ENCODE data around the gene NDC1. TPM values are rescaled to one million over a fixed set of nuclear protein-coding genes. Genes with fewer than 3 reads are reported as not detected.
"Not testable (repeated sequence)": the region's sequence is repeated elsewhere in the genome, so short reads cannot be mapped to it uniquely, and the experiment has no call there.

Gene NDC1
- total and polyA plus RNA-seq, 2 of the 4 experiments (the other 2 are of a cell fraction) = 11.8 to 33.9 TPM

DNA sequence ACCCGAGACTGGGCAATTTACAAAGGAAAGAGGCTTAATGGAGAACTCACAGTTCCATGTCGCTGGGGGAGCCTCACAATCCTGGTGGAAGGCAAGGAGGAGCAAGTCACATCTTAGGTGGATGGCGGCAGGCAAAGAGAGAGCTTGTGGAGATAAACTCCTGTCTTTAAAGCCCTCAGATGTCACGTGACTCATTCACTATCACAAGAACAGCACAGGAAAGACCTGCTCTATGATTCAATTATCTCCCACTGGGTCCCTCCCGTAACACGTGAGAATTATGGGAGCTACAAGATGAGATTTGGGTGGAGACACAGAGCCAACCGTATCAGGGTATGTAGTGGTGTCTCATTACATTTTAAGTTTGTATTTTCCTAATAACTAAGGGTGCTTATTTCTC lies 77.6 kb downstream of the NDC1 start:
- in situ Hi-C loops (cut with MboI; ENCODE audit: low sequenced_read_pairs); H4K8ac ChIP-seq (ENCODE audit: low read depth in 2 of 2, low read length in 2 of 2); H4K91ac ChIP-seq (ENCODE audit: insufficient read depth, low read depth, low read length); dilution Hi-C loops (cut with HindIII; ENCODE audit: low sequenced_read_pairs, unreplicated experiment); H2BK15ac ChIP-seq (ENCODE audit: low read depth, low read length); H3K4me1 ChIP-seq (ENCODE audit: control insufficient read depth, insufficient read depth, low read length); POLR2A ChIA-PET (ENCODE audit: unreplicated experiment); ATAC-seq (ENCODE audit: low read depth); H3K9me3 ChIP-seq (ENCODE audit: control insufficient read depth, insufficient read depth, low read length); H2AK9ac ChIP-seq (replicated peaks; ENCODE audit: low read depth, low read length, poor library complexity); H3K4me2 ChIP-seq (ENCODE audit: low read depth, low read length); H3K9ac ChIP-seq (ENCODE audit: low read depth, low read length); H3K9me1 ChIP-seq (ENCODE audit: insufficient read depth, low read length); DNase-seq; H2BK120ac ChIP-seq (ENCODE audit: low read depth, low read length); H2BK20ac ChIP-seq (ENCODE audit: low read depth, low read length); H4K20me1 ChIP-seq (ENCODE audit: insufficient read depth, low read length); H2BK5ac ChIP-seq (ENCODE audit: low read depth, low read length, poor library complexity, severe bottlenecking); H3K79me1 ChIP-seq (ENCODE audit: low read depth in 1 of 2, low read length in 2 of 2); H3K27me3 ChIP-seq (ENCODE audit: control insufficient read depth, insufficient read depth, low read length); intact Hi-C loops (cut with micrococcal nuclease); H2AK5ac ChIP-seq (ENCODE audit: low read depth, low read length); H3K27ac ChIP-seq (ENCODE audit: insufficient read depth, low read length); H3K23ac ChIP-seq (ENCODE audit: low read depth, low read length); H3K4ac ChIP-seq (ENCODE audit: low read depth, low read length); H3K4me3 ChIP-seq (ENCODE audit: insufficient read depth, low read depth, low read length); H3K18ac ChIP-seq (ENCODE audit: low read depth, low read length); H3K56ac ChIP-seq (ENCODE audit: extremely low read depth, insufficient read depth, low read length); H3K36me3 ChIP-seq (ENCODE audit: control insufficient read depth, insufficient read depth, low read length); H2AFZ ChIP-seq (replicated peaks; ENCODE audit: low read length, poor library complexity); H3K14ac ChIP-seq (replicated peaks; ENCODE audit: low read depth, low read length); BruUV-seq (replicated peaks); H4K5ac ChIP-seq (ENCODE audit: low read depth, low read length): not testable (repeated sequence)
- CTCF ChIA-PET = interaction anchor here (1.4 kb wide), 1 partner anchor 43 kb away, joined by 4 read pairs; no protein-coding TSS in a partner anchor
- WGBS, 2 experiments (ENCODE audit: extremely low coverage in 2 of 2, insufficient read length in 1 of 2) = 80% methylated on average over 1 of the region's 7 CpGs; no CpG with 5 or more reads in 1 of the 2 experiments

Measured in IMR-90 (cell line).